GM21515 (cell line): ENCODE results near the gene LGALS7B.
"Not testable (repeated sequence)": the region's sequence is repeated elsewhere in the genome, so short reads cannot be mapped to it uniquely, and the experiment has no call there.

Experiments
- ATAC-seq: cut with Tn5 transposase; IDR thresholded peaks from one replicate; pipeline ENCODE4 v1.9.1; 2021; ENCODE audit not compliant: unreplicated experiment

The LGALS7B gene

GRCh38 chr19:38816131-38816750, 27.2 kb downstream of the LGALS7B start:
- ATAC-seq: no peak

- no peak for ATAC-seq
Observed at GRCh38 chr19:38817081-38817480, 28.1 kb downstream of the LGALS7B start.

- ATAC-seq: no peak
Observed at GRCh38 chr19:38819231-38819920, 30.4 kb downstream of the LGALS7B start.

GRCh38 chr19:38821230-38821825, 32.3 kb downstream of the LGALS7B start:
- ATAC-seq: not testable (repeated sequence)

GRCh38 chr19:38825936-38826335, 36.9 kb downstream of the LGALS7B start:
- not testable (repeated sequence) for ATAC-seq

- no peak for ATAC-seq
Observed at GRCh38 chr19:38826856-38827551, 38.0 kb downstream of the LGALS7B start.

- ATAC-seq: not testable (repeated sequence)
Observed at GRCh38 chr19:38829203-38829602, 40.2 kb downstream of the LGALS7B start.

- ATAC-seq: no peak
Observed at GRCh38 chr19:38830039-38830733, 41.2 kb downstream of the LGALS7B start.

GRCh38 chr19:38831142-38831605, 42.2 kb downstream of the LGALS7B start:
- peak; percentile 33 for ATAC-seq

- ATAC-seq: no peak
Observed at GRCh38 chr19:38833092-38833425, 44.1 kb downstream of the LGALS7B start.

- no peak for ATAC-seq
Observed at GRCh38 chr19:38834104-38834490, 45.1 kb downstream of the LGALS7B start.

- ATAC-seq: no peak
Observed at GRCh38 chr19:38834590-38834989, 45.6 kb downstream of the LGALS7B start.

GRCh38 chr19:38836159-38836982, 47.4 kb downstream of the LGALS7B start:
- ATAC-seq: no peak

- ATAC-seq: no peak
Observed at GRCh38 chr19:38836983-38837626, 48.1 kb downstream of the LGALS7B start.

- ATAC-seq: no peak
Observed at GRCh38 chr19:38837656-38838121, 48.7 kb downstream of the LGALS7B start.

GRCh38 chr19:38838208-38838985, 49.4 kb downstream of the LGALS7B start:
- ATAC-seq: no peak

GRCh38 chr19:38838986-38839761, 50.2 kb downstream of the LGALS7B start:
- ATAC-seq: no peak
